BJ (cell line): Measurements from ENCODE around the gene CACNA1C. TPM values are rescaled to one million over a fixed set of nuclear protein-coding genes. Genes with fewer than 3 reads are reported as not detected.

Experiments
- CTCF ChIA-PET: fragments of 350-600 bp; formaldehyde crosslinking; extraction: SDS; loops from one replicate; lab custom pipeline; 2021; ENCODE audit warnings: antibody characterized with exemption, inconsistent platforms; lab: Yijun Ruan, JAX
- POLR2A ChIA-PET: fragments of 300-600 bp; sonication (Branson Sonifier 250); formaldehyde crosslinking; extraction: SDS; loops from one replicate; lab custom pipeline; 2021; ENCODE audit warnings: antibody characterized with exemption; lab: Charles Lee
- DNase-seq: peaks from one replicate; pipeline ENCODE4 v3.0.0-alpha.2; 2011; ENCODE audit warnings: low read depth
- H3K27me3 ChIP-seq: 2 replicates; pipeline ENCODE4 v1.6.0; 2011; ENCODE audit warnings: low read length; ENCODE audit not compliant: control insufficient read depth, insufficient read depth
- H3K36me3 ChIP-seq: 2 replicates; pipeline ENCODE4 v1.5.1; 2011; ENCODE audit warnings: low read length; ENCODE audit not compliant: control insufficient read depth, insufficient read depth
- H3K4me3 ChIP-seq: 2 replicates; pipeline ENCODE4 v1.5.1; 2011; ENCODE audit warnings: low read depth, mild to moderate bottlenecking, control low read depth, low read length
- polyA plus RNA-seq: library from polyadenylated mRNA; depleted of rRNA; stranded (reverse); fragments of >200 nt; gene quantifications from 2 replicates; pipeline ENCODE4 v1.2.3, GENCODE V29; 2011
- TF ChIP-seq, protein P1 (sequence below): IDR thresholded peaks from 2 replicates; pipeline ENCODE4 v1.5.1; 2011; ENCODE audit warnings: low read depth, mild to moderate bottlenecking, control low read depth, inconsistent platforms, low read length, moderate library complexity; ENCODE audit not compliant: insufficient read depth

The CACNA1C gene
- polyA plus RNA-seq, 1 experiment: 14.7 TPM

DNA sequence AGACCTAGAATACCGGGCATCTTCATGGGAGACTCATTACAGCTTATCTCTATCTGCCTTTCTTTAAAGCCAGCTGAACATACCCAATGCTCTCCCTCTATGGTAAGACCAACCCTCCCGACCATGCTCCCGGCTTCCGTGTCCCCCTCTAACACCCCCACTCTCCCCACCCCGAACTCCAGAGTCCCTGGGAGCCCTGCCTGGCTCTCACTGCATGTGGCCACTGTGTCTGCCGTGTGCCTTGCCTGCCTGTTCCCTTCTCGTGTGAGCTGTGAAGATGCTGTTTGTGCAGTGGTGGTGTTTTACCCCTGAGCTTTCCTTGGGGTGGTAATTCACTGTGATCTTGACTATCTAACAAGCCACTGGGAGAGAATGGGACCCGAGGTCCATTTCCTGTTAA lies 595.6 kb downstream of the CACNA1C start:
- peaks cover 2% of the 10 kb centered on the region; the same call in 1 of the 2 replicates for H3K36me3 ChIP-seq
- no peaks in the 10 kb centered on the region for H3K27me3 ChIP-seq
- CTCF ChIA-PET: no interaction called here
- POLR2A ChIA-PET: no interaction called here
- H3K4me3 ChIP-seq: no peak overlapping the region
- TF ChIP-seq, protein P1, sequence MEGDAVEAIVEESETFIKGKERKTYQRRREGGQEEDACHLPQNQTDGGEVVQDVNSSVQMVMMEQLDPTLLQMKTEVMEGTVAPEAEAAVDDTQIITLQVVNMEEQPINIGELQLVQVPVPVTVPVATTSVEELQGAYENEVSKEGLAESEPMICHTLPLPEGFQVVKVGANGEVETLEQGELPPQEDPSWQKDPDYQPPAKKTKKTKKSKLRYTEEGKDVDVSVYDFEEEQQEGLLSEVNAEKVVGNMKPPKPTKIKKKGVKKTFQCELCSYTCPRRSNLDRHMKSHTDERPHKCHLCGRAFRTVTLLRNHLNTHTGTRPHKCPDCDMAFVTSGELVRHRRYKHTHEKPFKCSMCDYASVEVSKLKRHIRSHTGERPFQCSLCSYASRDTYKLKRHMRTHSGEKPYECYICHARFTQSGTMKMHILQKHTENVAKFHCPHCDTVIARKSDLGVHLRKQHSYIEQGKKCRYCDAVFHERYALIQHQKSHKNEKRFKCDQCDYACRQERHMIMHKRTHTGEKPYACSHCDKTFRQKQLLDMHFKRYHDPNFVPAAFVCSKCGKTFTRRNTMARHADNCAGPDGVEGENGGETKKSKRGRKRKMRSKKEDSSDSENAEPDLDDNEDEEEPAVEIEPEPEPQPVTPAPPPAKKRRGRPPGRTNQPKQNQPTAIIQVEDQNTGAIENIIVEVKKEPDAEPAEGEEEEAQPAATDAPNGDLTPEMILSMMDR: no peak
- DNase-seq: no peak

DNA sequence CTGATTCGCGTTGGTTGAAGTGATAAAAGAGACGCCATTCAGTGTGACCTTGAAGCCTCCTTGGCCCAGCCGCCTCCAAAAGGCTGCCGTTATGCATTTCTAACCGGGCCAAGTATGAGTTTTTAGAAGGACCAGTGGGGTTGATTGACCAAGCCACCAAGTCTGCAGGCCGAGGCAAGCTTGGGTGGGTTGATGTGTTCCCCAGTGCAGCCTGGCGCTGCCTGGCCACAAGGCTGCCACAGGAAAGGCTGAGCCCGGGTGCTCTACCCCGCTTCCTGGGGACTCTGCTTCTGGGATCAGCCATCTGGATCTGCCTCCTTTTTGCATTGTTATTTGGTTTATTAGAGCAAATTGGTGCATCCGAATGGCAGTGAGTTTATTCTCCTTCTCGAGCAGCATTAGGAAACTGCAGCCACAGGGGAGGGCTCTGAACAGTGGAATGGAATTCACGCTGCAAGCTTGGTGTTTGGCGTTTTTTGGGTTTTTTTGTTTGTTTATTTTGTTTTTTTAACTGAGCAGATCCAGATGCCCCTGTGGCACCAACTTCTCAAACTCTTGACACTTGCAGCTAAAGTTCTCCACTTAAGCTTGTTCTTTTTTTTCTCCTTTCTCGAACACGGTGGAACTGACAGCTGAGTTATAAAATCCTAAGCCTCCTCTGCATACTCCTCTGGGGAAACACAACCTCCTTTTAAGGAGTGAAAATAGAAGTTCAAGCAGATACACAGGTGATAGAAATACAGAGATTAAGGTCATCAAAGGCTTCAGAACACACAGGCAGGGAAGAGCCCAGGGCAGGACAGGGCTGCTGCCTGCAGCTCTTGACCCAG lies 596.6 kb downstream of the CACNA1C start:
- ChIA-PET POLR2A (no interaction called here), CTCF (interaction anchor here (0.8 kb wide), 1 partner anchor 10 kb away, joined by 3 read pairs; no protein-coding TSS in a partner anchor)
- H3K36me3 ChIP-seq: peaks cover 7% of the 10 kb centered on the region
- DNase-seq: no peak
- TF ChIP-seq, protein P1: no peak
- no peak overlapping the region for H3K4me3 ChIP-seq
- H3K27me3 ChIP-seq: no peaks in the 10 kb centered on the region

GRCh38 chr12:2650261-2651067 lies 597.7 kb downstream of the CACNA1C start:
- Histone ChIP-seq H3K36me3 (peaks cover 14% of the 10 kb centered on the region), H3K27me3 (no peaks in the 10 kb centered on the region), H3K4me3 (no peak overlapping the region)
- ChIA-PET POLR2A (no interaction called here), CTCF (interaction anchor here (0.8 to 0.9 kb wide), 2 partner anchors 10 to 33 kb away, joined by 3 to 4 read pairs; no protein-coding TSS in a partner anchor)
- no peak for DNase-seq
- TF ChIP-seq, protein P1: no peak

DNA sequence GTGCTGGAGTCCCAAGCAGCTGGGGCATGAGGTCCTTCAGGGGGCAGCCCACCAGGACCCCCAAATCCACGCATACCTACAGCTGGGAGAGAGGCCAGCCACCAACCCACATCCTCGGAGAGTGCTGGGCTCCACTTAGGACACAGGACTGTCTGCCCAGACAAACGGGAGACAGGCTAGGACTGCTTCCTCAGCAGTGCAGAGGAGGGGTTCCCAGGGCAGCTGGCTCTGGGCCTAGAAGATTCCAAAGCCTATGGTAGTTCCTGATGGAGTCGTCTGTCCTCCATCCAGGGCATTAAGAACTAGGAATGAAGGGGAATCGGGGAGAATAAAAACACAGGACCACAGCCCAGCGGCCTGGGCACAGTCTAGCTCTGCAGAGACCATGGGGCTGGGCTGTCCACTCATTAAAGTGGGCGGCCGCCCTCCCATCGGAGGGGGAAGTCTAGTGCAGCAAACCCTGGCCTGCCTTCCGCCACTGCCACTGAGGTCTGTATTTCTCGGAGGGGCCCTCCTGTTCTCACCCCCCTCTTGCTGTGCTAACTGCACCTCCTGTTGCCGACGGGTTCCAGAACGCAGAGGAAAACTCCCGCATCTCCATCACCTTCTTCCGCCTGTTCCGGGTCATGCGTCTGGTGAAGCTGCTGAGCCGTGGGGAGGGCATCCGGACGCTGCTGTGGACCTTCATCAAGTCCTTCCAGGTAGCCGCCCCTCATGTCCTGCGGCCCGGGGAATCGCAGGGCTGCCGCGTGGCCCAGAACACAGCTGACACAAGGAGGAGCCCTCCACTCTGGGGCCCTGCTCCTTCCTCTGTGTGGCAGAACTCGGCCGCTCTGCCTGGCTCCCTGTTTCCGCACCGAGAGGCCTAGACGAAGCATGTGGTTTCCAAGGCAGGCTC lies 598.5 kb downstream of the CACNA1C start:
- CTCF ChIA-PET: interaction anchor here (0.7 to 1.4 kb wide), 4 partner anchors 8 to 32 kb away, joined by 3 to 5 read pairs (median 4); no protein-coding TSS in a partner anchor
- TF ChIP-seq, protein P1: no peak
- POLR2A ChIA-PET: no interaction called here
- Histone ChIP-seq H3K36me3 (peaks cover 15% of the 10 kb centered on the region), H3K4me3 (no peak overlapping the region), H3K27me3 (no peaks in the 10 kb centered on the region)
- DNase-seq: no peak
